ENCODE results near the gene OVOL1.

Gene OVOL1

DNA sequence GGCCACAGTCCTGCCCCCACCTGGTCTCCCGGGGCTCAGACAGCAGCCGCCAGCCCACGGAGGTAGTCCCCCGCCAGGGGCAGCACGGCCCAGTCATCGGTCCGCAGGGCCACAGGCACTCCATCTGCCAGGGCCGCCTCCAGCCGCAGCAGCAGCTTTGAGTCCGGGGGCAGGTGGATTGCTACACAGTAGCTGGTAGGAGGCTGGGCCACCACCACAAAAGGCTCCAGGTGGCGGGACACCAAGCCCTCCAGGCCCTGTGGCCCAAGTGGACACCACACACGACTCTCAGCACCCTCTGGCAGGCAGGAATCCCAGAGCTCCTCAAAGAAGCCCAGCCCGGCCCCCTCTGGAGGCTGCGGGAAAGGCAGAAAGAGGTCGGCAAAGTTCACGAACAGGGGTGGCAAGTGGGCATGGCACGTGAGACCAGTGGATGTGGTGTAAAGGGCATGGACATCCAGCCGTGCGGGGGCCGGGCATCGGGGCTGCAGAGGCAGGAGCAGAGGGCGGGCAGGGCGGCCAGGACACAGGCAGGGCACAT is 9.0 kb upstream of the OVOL1 start:
- no peak for DNase-seq (ENCODE audit: low read depth in 2 of 2)

DNA sequence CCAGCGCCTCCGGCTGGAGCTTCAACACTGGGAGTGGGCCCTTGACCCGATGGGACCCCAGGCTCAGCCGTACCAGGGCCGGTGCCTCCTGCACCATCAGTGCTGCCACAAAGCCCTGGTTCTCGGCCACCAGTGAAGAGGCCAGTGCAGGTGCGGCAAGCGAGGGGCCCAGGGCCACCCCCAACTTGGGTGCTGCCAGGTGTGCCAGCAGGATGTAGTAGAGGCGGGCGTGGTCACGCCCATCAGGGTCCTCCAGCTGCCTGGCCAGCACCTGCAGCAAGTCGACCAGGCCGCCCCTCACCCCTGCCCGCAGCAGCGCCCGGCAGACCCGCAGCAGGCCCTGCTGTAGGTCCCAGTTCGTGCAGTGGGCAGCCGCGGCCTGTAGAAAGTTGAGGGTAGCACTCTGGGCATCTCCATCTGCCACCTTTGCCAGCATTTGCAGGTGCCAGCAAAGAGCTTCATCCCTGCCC is 8.4 kb upstream of the OVOL1 start:
- DNase-seq (ENCODE audit: low read depth in 2 of 2) = no peak

DNA sequence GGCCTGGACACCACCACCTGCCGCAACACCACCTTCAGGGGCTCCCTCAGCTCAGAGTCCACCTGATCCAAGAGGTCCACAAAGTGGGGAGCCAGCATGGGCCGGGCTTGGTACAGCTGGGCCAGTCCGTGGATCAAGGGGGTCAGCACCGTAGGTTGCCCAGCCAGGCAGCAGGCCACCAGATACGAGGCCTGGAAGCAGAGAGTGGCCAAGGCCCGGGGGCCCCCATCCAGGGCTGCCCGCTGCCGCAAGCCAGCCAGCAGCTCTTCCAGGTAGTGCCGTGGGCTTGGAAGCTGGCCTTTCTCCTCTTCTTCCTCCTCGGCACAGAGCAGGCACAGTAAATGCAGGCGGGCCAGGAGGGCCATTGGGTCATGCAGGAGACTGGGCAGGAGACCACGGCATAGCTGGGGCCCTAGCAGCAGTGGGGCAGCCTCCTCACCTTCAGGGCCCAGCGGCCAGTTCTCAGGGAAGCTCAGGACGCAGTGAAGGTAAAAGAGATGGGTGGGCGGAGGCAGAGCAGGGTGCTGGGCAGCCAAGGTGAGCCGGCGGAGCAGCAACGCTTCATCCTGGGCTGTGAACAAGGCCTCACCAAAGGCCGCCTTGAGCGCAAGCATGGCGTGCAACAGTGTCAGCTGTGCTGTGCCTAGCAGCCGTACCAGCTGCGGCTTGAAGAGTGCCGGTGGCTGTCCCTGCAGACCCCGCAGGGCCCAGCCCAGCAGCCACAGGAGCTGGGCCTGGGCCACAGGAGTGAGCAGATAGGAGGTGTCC is 7.8 kb upstream of the OVOL1 start:
- DNase-seq (ENCODE audit: low read depth in 2 of 2) = no peak

DNA sequence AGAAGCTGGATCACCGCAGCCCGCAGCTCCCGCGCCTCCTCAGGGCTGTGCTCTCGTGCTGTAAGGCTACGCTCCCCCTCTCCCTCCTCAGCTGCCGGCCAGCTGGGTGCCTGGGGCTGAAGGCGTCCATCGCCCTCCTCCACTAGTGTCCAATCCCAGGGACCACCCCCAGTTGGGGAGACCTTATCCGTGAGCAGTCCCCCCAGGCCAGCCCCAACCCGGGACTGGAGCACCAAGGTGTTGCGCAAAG is 7.3 kb upstream of the OVOL1 start:
- no peak for DNase-seq (ENCODE audit: low read depth in 2 of 2)

GRCh38 chr11:65779919-65780769 is 6.7 kb upstream of the OVOL1 start:
- DNase-seq (ENCODE audit: low read depth in 2 of 2) = peak; percentile 33 to 40

DNA sequence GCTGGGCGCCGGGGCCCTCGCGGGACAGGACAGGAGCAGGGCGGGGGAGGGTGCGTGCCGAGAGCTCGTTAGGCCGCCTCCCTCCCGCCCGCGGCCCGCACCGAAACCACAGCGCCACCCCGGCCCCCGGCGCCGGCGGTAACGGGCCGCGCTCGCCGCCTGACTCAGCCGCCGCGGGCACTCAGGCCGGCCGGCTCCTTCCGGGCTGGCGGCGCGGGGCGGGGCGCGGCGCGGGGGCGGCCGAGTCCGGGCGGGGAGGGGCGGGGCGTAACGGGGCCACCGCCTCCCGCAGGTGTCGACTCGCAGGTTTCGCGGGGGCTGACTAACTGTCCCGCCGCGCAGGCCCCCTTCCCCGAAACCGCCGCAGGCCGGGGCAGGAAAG is 6.1 kb upstream of the OVOL1 start, which contains the start of gene AP5B1:
Gene AP5B1, minus strand, starts transcription at position 207 of the 382 bp plus-strand sequence. CDS start 385 bp downstream, outside the sequence.
- peak; percentile 51 to 55 for DNase-seq (ENCODE audit: low read depth in 2 of 2)

DNA sequence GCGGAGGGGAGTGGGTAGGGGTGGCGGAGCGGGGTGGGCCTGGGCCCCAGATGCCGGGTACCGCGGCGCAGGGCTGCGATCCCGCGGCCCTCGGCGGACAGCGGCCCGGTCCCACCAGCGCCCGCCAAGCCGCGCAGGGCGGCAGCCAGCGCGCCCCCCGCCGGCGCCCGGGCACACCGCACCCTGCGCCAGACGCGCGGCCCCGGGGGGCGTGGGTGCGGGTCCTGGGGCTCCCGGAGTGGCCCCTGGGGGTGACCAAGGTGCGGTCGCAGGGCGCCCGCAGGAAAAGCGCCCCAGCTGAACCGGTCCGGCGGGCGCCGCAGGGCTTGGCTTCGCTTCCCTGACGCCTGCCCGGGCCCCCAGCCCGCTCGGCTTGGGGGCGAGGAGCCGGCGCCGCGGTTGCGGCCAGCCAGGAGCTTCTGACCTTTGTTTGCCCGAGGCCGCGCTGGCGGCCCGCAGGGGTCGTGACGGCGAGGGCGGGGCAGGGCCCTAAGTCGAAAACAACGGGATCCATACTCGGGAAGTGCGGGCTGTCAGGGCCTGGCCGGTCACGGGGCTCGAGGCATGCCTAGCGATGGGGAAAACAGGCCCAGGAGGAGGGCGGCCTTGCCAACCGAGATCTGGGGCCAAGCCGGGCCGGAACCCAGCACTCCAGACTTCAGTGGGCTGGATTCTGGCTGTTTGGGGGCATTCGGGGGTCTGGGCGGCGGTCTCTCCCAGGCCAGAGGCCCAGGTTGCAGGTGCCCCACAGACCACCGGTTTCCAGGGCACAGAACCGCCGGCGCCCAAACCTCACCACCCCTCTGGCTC is 5.5 kb upstream of the OVOL1 start:
- DNase-seq (ENCODE audit: low read depth in 2 of 2) = no peak

DNA sequence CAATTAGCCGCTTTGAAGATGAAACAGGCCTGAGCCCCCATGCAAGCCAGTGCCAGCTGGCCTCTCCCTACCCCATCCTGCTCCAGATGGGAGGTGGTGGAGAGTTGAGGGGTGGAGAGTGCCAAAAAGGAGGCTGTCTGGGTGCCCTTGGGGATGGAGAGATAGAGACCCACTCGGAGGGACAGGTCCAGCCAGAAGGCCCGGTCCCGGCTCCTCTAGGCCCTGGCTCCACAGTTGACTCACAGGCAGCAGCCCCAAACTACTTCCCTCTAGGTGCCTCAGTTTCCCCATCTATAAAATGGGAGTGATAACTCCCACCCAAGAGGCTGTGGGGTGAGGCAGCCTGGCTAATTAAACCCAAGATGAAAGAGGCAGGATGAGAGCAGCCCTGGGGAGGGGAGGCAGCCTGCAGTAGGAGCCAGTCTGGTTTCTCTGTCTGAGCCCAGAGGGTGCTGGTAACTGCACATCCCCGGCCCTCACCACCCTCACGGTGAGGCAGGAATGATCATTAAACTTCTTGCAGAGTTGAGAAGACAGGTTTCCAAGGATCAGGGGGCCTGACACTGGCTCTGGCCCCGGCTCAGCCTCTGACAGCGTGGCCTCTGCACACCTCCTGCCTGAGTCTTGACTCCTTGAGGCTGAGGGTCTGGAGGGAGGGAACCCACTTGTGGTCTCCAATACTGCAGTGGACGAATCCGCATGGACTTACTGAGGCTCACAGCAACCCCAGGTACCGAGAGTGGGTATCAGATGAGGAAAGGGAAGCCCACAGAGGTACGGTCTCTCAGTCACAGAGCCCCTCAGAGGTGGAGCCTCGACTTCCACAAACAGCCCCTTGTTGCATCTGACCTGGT is 4.7 kb upstream of the OVOL1 start:
- DNase-seq (ENCODE audit: low read depth in 2 of 2) = no peak

- no peak for DNase-seq (ENCODE audit: low read depth in 2 of 2)
These were observed 4.0 kb upstream of the OVOL1 start for GRCh38 chr11:65782816-65783228.

DNA sequence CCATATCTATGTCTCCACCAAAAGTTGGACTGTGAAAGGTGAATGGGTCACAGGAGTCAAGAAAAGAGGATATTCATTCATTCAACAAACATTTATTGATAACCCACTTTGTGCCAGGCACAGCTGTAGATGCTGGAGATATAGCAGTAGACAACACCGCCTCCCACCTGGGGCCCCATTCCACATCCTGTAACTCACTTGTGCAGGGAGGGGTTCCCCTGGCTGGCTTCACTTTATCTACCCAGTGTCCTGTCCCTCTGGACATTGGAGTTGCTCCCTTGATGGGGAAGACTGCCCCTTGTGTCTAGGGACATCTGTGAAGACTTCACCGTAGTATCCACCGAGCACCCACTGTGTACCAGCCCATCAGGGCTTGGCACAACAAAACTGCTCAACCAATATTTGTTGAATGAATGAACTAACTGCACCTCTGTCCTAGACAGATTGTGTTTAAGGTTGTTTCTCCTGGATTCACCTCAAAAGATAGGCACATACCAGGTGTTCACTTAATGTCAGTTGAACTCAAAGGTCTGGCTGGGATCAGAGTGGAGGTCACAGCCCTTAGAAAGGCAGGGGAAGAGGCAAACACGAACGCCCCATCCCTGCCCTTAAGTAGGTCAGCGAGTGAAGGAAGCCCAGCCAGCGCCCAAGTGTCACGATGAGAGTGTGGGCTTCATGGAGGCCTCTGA is 1.4 kb upstream of the OVOL1 start:
- no peak for DNase-seq (ENCODE audit: low read depth in 2 of 2)

DNA sequence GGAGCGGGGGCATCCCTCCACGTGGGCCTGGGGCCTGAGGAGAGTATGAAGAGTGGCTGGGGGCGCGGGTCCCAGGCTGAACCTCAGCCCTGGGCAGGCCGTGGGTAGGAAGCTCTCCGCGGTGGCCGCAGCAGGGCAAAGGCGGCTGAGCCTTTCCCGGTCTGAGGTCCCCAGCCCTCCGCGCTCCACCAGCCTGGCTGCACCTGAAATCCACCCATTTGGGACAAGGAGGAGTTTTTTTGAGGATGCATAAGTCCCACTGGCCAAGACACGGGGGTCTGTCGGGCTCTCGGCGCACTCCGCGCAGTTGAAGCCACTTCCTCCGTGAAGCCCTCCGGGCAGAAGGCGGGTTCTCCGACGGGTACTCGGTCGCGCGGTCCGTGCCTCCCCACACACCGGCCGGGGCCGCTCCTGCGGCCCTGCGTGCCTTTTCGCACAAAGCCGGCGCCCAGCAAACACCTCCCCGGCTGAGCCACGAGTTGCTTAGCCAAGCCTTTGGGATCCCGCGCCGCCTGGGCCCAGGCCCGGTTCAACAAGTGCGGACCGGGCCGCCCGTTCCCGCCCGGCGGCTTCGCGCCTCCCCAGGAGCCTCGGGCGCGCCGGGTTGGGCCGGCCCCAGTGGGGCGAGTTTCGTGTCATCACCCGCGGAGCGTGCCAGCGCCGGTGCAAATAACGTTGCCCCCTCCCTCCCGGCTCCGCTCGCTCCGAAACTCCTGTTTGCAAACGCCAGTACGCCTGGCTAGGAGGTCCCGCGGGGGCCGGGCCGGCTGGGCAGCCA is 666 bp upstream of the OVOL1 start:
- DNase-seq (ENCODE audit: low read depth in 2 of 2) = no peak

- DNase-seq (ENCODE audit: low read depth in 2 of 2) = no peak
These were observed 1.1 kb downstream of the OVOL1 start for GRCh38 chr11:65787649-65788622.

- no peak for DNase-seq (ENCODE audit: low read depth in 2 of 2)
These were observed 2.0 kb downstream of the OVOL1 start for GRCh38 chr11:65788821-65789220.

GRCh38 chr11:65789230-65790103 is 2.6 kb downstream of the OVOL1 start:
- DNase-seq (ENCODE audit: low read depth in 2 of 2) = no peak

GRCh38 chr11:65790104-65790901 is 3.4 kb downstream of the OVOL1 start:
- no peak for DNase-seq (ENCODE audit: low read depth in 2 of 2)

DNA sequence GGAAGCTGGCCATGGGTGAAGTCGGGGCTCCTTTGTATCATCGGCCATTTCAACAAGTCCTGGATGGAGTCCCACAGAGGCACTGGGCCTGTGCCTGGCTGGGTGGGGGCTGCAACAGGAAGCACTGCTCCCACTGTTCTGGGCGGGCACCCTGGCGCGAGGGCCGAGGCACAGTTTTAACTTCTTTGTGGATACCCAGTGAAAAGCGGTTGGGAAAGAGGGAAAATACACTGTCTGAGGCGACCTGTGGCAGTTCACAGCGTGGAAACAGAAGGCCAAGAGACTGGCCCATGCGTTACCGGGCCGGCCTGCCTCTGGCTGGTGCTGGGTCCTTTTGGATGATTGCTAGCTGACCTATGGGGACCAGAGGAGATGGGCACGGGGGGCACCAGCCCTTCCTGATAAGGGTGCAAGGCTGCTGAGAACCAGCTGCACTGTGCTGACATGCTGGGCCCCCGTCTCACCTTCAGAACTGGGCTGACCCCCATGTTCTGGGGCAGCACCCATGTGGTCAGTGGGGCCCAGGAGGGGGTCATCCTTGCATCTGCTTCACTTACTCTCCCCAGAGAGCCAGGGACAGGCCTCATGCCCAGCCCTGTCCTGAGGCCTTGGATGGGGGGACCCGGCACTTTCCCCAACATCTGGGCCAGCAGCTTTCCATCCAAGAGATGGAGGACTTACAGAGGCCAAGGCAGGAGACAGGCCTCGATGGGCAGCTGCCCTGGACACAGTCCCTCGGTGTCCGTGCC is 4.2 kb downstream of the OVOL1 start:
- no peak for DNase-seq (ENCODE audit: low read depth in 2 of 2)

All from activated CD8-positive, alpha-beta memory T cell treated with anti-CD3 and anti-CD28 coated beads for 4 hours (primary cell).